Measurements from ENCODE around the gene ISLR.

Gene ISLR

DNA sequence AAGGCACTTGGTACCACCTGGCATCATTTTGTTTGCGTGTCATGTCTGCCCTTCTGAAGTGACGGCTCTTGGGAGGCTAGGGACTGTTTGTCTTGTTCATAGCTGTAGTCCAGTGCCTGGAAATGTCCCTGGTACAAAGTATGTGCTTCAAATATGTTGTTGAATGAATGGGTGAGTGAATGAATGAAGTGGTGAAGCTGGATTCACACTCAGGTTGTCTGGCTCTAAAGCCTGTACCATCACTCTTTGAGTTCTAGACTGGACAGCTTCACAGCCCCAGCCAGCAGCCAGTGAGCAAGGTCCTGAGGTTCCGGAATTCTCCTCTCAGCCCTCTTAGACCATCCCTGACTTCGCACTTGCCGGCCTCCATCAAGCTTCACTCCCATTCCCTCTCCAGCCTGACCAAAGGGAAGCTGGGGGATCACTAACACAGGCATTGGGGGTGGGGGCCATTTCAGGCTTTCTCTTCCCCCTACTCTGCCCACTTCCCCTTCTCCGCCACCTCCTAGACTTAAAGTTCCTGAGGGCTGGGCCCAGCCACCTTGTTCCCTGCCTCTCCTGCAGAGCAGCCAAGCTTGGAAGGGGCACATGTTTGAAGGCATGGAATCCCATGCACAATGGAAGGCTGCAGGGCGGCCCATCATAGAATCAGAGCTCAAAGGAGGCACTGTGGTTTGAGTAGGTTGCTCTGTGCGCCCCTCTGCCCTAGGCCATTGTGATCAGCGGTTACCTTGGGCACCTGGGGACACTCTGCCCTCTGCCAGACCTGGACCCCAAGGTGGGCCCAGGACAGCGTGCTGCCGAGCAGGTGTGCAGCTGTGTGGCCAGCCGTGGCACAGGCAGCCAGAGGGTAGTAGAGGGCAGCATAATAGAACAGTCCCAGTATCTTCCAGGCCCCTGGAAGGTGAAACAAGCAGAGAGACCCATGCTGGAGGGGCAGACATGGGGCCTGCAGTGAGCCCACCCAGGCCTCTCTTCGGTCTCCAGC, 21.4 kb downstream of the ISLR start:
- TF ChIP-seq ZFX (IDR thresholded peaks at IDR 0.05), result no peak
- TF ChIP-seq, protein P1, sequence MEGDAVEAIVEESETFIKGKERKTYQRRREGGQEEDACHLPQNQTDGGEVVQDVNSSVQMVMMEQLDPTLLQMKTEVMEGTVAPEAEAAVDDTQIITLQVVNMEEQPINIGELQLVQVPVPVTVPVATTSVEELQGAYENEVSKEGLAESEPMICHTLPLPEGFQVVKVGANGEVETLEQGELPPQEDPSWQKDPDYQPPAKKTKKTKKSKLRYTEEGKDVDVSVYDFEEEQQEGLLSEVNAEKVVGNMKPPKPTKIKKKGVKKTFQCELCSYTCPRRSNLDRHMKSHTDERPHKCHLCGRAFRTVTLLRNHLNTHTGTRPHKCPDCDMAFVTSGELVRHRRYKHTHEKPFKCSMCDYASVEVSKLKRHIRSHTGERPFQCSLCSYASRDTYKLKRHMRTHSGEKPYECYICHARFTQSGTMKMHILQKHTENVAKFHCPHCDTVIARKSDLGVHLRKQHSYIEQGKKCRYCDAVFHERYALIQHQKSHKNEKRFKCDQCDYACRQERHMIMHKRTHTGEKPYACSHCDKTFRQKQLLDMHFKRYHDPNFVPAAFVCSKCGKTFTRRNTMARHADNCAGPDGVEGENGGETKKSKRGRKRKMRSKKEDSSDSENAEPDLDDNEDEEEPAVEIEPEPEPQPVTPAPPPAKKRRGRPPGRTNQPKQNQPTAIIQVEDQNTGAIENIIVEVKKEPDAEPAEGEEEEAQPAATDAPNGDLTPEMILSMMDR (conservative IDR thresholded peaks at IDR 0.05), result no peak
- H3K27ac ChIP-seq, result no peak overlapping the region

DNA sequence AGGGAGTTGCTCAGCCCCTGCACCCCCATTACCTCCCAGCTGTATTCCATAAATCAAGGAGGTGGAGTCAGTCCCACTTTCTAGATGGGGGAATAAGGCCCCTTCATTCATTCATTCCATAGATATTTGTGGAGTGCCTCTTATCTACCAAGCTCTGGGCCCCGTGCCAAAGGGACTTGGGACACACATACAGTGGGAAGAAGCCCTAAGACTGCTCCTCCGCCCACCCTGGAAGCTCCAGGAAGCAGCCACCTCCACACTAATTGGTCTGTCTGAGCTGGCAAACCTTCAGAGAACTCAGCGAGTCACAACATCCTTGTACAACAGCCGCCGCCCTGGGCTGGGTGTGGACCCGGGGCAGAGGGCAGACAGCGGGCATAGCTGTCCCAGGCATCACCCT, 22.7 kb downstream of the ISLR start:
- H3K27ac ChIP-seq, result no peak overlapping the region
- TF ChIP-seq ZFX (IDR thresholded peaks at IDR 0.05), result no peak
- TF ChIP-seq, protein P1 (conservative IDR thresholded peaks at IDR 0.05), result no peak

DNA sequence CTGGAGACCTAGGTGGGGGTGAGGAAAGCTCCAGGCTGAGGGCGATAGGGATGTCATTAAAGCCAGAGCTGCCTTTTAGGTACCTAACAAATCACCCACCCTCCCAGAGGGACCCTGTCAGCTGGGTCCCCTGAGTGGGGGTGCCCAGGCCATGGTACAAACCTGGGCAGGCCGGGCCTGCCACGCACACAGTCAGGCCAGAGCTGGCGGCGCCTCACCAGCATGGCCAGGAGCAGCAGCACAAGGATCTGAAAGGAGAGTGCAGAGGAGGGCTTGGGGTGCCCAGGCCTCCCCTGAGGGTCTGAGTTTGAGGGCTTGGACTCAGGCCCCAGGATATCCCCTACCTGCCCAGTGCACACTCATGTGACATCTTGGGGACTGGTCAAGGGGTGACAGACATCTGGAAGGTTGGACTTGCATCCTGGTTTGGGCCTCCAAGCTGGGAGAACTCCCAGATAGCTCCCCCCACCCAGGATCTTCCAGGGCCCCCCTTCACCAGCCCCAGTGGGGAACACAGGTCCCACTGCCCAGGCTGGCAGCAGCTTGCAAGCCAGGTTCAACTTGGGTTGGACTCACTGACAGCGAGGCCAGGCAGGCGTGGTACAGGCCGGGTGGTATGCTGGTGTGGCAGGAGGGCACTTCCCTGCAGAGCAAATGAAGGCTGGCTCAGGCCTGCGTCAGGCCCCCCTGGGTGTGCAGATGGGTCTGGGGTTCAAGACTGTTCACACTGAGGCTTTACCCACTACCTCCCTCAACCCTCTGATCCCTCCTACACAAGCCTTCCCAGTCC, 23.9 kb downstream of the ISLR start:
- TF ChIP-seq, protein P1 (conservative IDR thresholded peaks at IDR 0.05), result no peak
- no peak for TF ChIP-seq ZFX (IDR thresholded peaks at IDR 0.05)
- no peak overlapping the region for H3K27ac ChIP-seq

DNA sequence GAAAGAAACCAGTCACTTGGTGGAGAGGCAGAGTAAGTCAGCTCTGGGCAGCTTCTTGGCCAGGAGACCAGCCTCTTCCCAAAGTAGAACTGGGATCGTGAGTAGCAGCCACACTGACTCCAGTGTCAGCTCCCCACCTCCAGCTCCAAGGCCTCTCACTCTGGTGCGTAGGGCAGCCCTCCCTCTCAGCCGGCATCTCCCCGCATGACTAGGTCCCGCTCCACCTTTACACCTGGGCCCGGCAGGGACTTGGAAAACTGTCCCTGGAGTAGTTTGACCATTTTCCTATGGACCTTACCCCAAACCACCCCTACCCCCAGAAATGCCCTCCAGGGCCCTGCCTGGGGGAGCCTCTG, 25.8 kb downstream of the ISLR start:
- TF ChIP-seq, protein P1 (conservative IDR thresholded peaks at IDR 0.05), result no peak
- TF ChIP-seq ZFX (IDR thresholded peaks at IDR 0.05), result no peak
- H3K27ac ChIP-seq, result no peak overlapping the region

DNA sequence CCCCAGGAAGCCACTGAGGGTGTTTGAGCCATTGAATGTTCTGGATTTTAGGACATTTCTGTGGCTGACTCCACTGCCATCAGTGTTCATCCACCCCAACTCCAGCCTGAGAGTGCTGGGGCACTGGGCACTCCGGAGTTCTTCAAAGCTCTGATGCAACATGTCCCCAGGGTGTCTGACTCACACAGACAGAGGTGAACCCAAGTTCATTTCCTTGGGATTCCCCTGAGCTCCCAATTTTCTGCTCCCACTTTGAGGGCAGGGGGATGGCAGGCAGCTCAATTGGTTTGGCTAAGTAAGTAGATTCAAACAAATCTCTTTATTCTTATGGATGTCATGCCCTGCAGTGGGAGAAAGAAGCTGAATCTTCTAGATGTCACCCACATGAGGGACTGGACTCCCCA, 26.9 kb downstream of the ISLR start:
- TF ChIP-seq, protein P1 (conservative IDR thresholded peaks at IDR 0.05), result no peak
- TF ChIP-seq ZFX (IDR thresholded peaks at IDR 0.05), result no peak

DNA sequence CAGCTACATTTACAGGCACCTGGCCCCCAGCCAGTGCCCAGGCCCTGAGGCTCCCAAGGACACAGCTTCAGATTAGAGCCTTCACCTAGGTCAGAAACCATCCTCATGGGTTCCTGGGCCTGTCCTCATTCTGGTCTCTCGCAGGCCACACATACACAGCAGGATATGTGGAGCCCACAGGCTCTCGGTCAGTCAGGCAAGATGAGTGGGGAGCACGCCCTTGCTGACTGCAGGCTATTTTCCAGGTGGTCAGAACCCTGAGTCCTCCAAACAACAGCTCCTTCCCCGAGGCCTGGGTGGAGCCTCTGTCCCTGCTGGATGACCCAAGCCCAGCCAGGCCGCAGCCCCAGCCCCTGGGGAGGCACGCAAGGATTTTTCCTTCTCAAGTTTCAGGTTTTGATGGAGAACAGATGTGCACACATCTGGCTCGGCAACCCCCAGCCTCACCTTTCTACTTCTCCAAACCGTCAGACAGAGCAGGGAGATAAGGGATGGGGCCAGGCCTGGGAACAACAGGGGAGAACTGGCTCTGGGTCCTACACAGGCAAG, 27.4 kb downstream of the ISLR start:
- no peak overlapping the region for H3K27ac ChIP-seq
- TF ChIP-seq, protein P1 (conservative IDR thresholded peaks at IDR 0.05), result no peak
- TF ChIP-seq ZFX (IDR thresholded peaks at IDR 0.05), result no peak

More for the DNA sequence above, 26.9 kb downstream of the ISLR start:
- no peak overlapping the region for H3K27ac ChIP-seq
